Testis (tissue), 3 donors: ENCODE data around the gene CALU. TPM values are rescaled to one million over a fixed set of nuclear protein-coding genes. Genes with fewer than 3 reads are reported as not detected.

Source experiments
- DNase-seq: peaks from one replicate; pipeline ENCODE4 v3.0.0-alpha.2; 2019
- H3K27ac ChIP-seq, 2 donors: fragments of 200-600 bp; sonication (generic); one replicate each; pipeline ENCODE4 v1.5.1; 2019
- H3K27me3 ChIP-seq: fragments of 200-600 bp; sonication (generic); one replicate; pipeline ENCODE4 v1.5.1; 2019
- H3K36me3 ChIP-seq: fragments of 200-600 bp; sonication (generic); one replicate; pipeline ENCODE4 v1.5.1; 2017; ENCODE audit warnings: low read depth; ENCODE audit errors: missing control alignments
- H3K4me1 ChIP-seq: fragments of 200-600 bp; sonication (generic); one replicate; pipeline ENCODE4 v1.5.1; 2019
- H3K4me3 ChIP-seq, 2 donors: fragments of 200-600 bp; sonication (generic); one replicate each; pipeline ENCODE4 v1.5.1; 2017 to 2019
- H3K9me3 ChIP-seq: fragments of 200-600 bp; sonication (generic); one replicate; pipeline ENCODE4 v1.5.1; 2017
- POLR2A ChIP-seq: fragments of 450-650 bp; IDR thresholded peaks from one replicate; pipeline ENCODE4 v1.6.1; 2017; ENCODE audit warnings: antibody characterized with exemption, mild to moderate bottlenecking, moderate library complexity
- WGBS, 2 donors: methylation state at CpG; one replicate each; pipeline ENCODE4 v1.1.5; 2018; 5-methylcytosine and 5-hydroxymethylcytosine counted together
- intact Hi-C: fragments of 100-400 bp; cut with DNase I; formaldehyde crosslinking; loops from one replicate; pipeline ENCODE4 v1.15.1; 2023; ENCODE audit warnings: low total_unique reads
- polyA plus RNA-seq: library from polyadenylated mRNA; stranded (reverse); fragments of 350-450 nt; fragmentation: Illumina TruSeq; extraction: RNeasy Lipid Tissue Mini Kit (QIAGEN cat#74804); gene quantifications from one replicate; pipeline ENCODE4 v1.2.3, GENCODE V29; 2014; ENCODE audit warnings: low read depth, low replicate concordance; ENCODE audit not compliant: insufficient read depth
- total RNA-seq, 2 donors: library from RNA; depleted of rRNA; stranded (reverse); fragments of >200 nt; gene quantifications; one replicate each; pipeline ENCODE4 v1.2.3, GENCODE V29; 2016
- TF ChIP-seq, protein P1 (sequence below), 3 experiments: fragments of 450-650 bp in 2 of 3; fragments of 200-600 bp in 1 of 3; sonication (generic) in 1 of 3; IDR thresholded peaks; one replicate each; pipeline ENCODE4 v1.5.1; 2016 to 2019; ENCODE audit warnings: antibody characterized with exemption in 3 of 3, mild to moderate bottlenecking in 2 of 3, moderate library complexity in 1 of 3

Gene CALU
- total and polyA plus RNA-seq, 3 donors from 2014 or later = 63.2 to 81.4 (median 63.4) TPM

DNA sequence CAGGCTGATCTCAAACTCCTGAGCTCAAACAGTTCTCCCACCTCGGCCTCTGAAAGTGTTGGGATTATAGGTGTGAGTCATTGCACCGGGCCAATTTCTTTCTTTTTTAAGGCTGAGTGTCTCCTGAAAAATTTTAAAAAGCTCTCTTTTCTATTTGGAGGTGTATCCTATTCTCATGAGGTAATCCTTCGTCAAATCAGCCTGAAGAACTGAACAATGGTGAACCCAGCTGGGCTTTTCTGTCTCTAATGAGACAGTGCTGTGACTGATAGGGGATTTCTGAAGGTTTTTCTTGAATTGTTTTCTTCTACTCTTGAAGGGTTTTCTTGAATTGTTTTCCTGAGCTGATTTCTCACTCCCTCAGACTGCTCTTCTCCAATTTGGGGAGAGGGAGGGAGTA, 30.9 kb upstream of the CALU start:
- 89 to 96% methylated on average over 3 of the region's 3 CpGs for WGBS, 2 donors
- no peaks in the 10 kb centered on the region for H3K27me3 ChIP-seq
- H3K36me3 ChIP-seq = no peaks in the 10 kb centered on the region
- intact Hi-C loops = no loop called here
- no peak overlapping the region for H3K4me3 ChIP-seq
- H3K4me1 ChIP-seq = no peaks in the 10 kb centered on the region
- H3K9me3 ChIP-seq = no peaks in the 10 kb centered on the region
- DNase-seq = no peak
- TF ChIP-seq POLR2A = no peak
- TF ChIP-seq, protein P1, sequence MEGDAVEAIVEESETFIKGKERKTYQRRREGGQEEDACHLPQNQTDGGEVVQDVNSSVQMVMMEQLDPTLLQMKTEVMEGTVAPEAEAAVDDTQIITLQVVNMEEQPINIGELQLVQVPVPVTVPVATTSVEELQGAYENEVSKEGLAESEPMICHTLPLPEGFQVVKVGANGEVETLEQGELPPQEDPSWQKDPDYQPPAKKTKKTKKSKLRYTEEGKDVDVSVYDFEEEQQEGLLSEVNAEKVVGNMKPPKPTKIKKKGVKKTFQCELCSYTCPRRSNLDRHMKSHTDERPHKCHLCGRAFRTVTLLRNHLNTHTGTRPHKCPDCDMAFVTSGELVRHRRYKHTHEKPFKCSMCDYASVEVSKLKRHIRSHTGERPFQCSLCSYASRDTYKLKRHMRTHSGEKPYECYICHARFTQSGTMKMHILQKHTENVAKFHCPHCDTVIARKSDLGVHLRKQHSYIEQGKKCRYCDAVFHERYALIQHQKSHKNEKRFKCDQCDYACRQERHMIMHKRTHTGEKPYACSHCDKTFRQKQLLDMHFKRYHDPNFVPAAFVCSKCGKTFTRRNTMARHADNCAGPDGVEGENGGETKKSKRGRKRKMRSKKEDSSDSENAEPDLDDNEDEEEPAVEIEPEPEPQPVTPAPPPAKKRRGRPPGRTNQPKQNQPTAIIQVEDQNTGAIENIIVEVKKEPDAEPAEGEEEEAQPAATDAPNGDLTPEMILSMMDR (IDR thresholded peaks at IDR 0.05) = no peak
- no peak overlapping the region for H3K27ac ChIP-seq

DNA sequence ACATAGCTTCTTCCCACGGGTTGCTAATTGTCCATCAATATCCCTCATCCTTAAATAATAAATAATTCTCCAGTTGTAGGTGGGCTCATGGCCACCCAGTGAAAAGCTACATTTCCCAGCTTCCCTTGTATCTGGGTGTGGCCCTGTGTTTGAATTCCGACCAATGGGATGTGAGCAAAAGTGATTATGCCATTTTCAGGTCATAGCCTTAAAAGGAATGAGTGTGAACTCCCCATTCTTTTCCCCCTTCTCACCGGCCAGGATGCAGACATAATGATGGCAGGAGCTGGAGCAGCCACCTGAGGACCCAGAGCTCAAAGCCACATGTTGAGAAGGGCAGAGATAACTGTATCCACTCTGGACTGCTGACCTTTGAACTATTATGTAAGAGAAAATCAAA, 30.3 kb upstream of the CALU start:
- Histone ChIP-seq H3K4me1 (no peaks in the 10 kb centered on the region), H3K27ac (no peak overlapping the region), H3K9me3 (no peaks in the 10 kb centered on the region), H3K36me3 (no peaks in the 10 kb centered on the region), H3K4me3 (peak overlapping the region in 1 of 2 donors; percentile 9), H3K27me3 (no peaks in the 10 kb centered on the region)
- WGBS, 2 donors = 84 to 92% methylated on average over 3 of the region's 3 CpGs
- TF ChIP-seq POLR2A = no peak
- TF ChIP-seq, protein P1 (IDR thresholded peaks at IDR 0.05) = no peak
- DNase-seq = no peak
- intact Hi-C loops = no loop called here

- intact Hi-C loops = no loop called here
- no peak overlapping the region for H3K4me3 ChIP-seq
- no peak overlapping the region for H3K27ac ChIP-seq
- H3K4me1 ChIP-seq = no peaks in the 10 kb centered on the region
- WGBS, 2 donors = 87 to 90% methylated on average over 6 of the region's 6 CpGs
- TF ChIP-seq POLR2A = no peak
- TF ChIP-seq, protein P1 (IDR thresholded peaks at IDR 0.05) = no peak
- DNase-seq = no peak
- H3K27me3 ChIP-seq = no peaks in the 10 kb centered on the region
- no peaks in the 10 kb centered on the region for H3K36me3 ChIP-seq
- H3K9me3 ChIP-seq = no peaks in the 10 kb centered on the region
These were observed 28.7 kb upstream of the CALU start for GRCh38 chr7:128710481-128710880.

DNA sequence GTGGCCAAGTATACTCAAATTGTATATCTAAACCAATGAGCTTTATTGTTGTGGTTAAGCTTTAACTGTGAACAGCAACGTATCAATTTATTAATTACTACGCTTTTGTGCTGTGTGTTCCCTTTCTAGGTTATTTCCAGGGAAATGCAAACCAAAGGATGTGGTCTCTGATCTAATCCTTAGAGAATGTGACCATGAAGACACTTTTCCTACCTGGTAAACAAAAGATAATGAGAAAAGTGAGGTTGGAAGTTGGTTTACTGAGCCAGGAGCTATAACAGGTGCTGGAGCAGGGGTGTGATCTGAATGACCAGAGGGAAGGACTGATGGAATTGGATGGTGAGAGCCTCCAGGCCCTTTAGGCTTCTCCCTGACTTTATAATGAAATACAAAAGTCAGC, 25.4 kb upstream of the CALU start:
- H3K36me3 ChIP-seq = no peaks in the 10 kb centered on the region
- 93 to 96% methylated on average over 2 of the region's 2 CpGs for WGBS, 2 donors

More for the DNA sequence above, 25.4 kb upstream of the CALU start:
- Histone ChIP-seq H3K4me3 (no peak overlapping the region), H3K9me3 (no peaks in the 10 kb centered on the region), H3K4me1 (no peaks in the 10 kb centered on the region), H3K27ac (no peak overlapping the region), H3K27me3 (no peaks in the 10 kb centered on the region)
- TF ChIP-seq, protein P1 (IDR thresholded peaks at IDR 0.05) = no peak
- TF ChIP-seq POLR2A = no peak
- intact Hi-C loops = no loop called here
- no peak for DNase-seq
